HepG2 (cell line): ENCODE data around the gene EGFR. TPM values are rescaled to one million over a fixed set of nuclear protein-coding genes. Genes with fewer than 3 reads are reported as not detected.

ENCODE experiments used
- ATAC-seq: fragments of 200-7000 bp; cut with Tn5 transposase; 3 replicates; pipeline ENCODE4 v1.9.1; 2020; ENCODE audit warnings: mild to moderate bottlenecking, moderate library complexity
- BruUV-seq: library from RNA; stranded (reverse); fragments of 400-500 nt; replicated peaks from 2 replicates; lab custom pipeline; 2021; lab: Mats Ljungman, UMichigan
- CTCF ChIA-PET: fragments of 300-600 bp; formaldehyde crosslinking; extraction: SDS; loops from one replicate; lab custom pipeline; 2021; ENCODE audit warnings: low total read pairs, inconsistent platforms, low intra/inter-chr PET ratio; lab: Yijun Ruan, JAX
- POLR2A ChIA-PET: fragments of 350-600 bp; sonication (Branson Sonifier 250); formaldehyde crosslinking; loops from one replicate; lab custom pipeline; 2020; ENCODE audit warnings: antibody characterized with exemption, inconsistent platforms; lab: Yijun Ruan, JAX
- DNase-seq: peaks from one replicate; pipeline ENCODE4 v3.0.0-alpha.2; 2015; ENCODE audit warnings: low spot score
- FAIRE-seq: peaks from 3 replicates; lab custom pipeline; 2011; peaks lifted over from hg19 to GRCh38; lab: Jason Lieb, UNC
- H2AFZ ChIP-seq: one replicate; pipeline ENCODE4 v1.6.1; 2011; ENCODE audit warnings: low read length, inconsistent platforms
- H3K27ac ChIP-seq: fragments of 300-600 bp; 3 replicates; pipeline ENCODE4 v1.8.0; 2011; ENCODE audit warnings: mixed run types, mild to moderate bottlenecking, mixed read lengths, low read length, inconsistent platforms; ENCODE audit not compliant: insufficient read depth; ENCODE audit errors: extremely low read length
- H3K27me3 ChIP-seq, 2 experiments: fragments of 200-600 bp in 1 of 2; 2 replicates in 1 of 2; 3 replicates in 1 of 2; pipeline versions ENCODE4 v1.6.0 to v1.8.0; 2011; ENCODE audit warnings: low read length in 2 of 2, mild to moderate bottlenecking in 2 of 2, moderate library complexity in 2 of 2, inconsistent platforms in 1 of 2; ENCODE audit not compliant: insufficient read depth in 2 of 2, control insufficient read depth in 1 of 2
- H3K36me3 ChIP-seq, 2 experiments: fragments of 200-600 bp in 1 of 2; replicated peaks in 1 of 2; 2 replicates in 1 of 2; 3 replicates in 1 of 2; pipeline versions ENCODE4 v1.5.1 to v1.8.0; 2011; ENCODE audit warnings: low read length in 2 of 2, inconsistent platforms in 1 of 2; ENCODE audit not compliant: insufficient read depth in 2 of 2, control insufficient read depth in 1 of 2
- H3K4me1 ChIP-seq: 2 replicates; pipeline ENCODE4 v1.5.1; 2012; ENCODE audit warnings: low read length, inconsistent platforms; ENCODE audit not compliant: insufficient read depth
- H3K4me2 ChIP-seq: 2 replicates; pipeline ENCODE4 v1.6.0; 2011; ENCODE audit warnings: low read depth, low read length, inconsistent platforms
- H3K4me3 ChIP-seq, 3 experiments: fragments of 200-600 bp in 1 of 3; sonication (generic), shearing (Covaris generic) in 1 of 3; replicated peaks in 1 of 3; 2 replicates each; pipeline ENCODE4 v1.5.1; 2011 to 2016; ENCODE audit warnings: low read length in 3 of 3, inconsistent platforms in 2 of 3, low read depth in 2 of 3, mild to moderate bottlenecking in 2 of 3, control low read depth in 1 of 3, mixed read lengths in 1 of 3; ENCODE audit not compliant: insufficient read depth in 1 of 3
- H3K79me2 ChIP-seq: one replicate; pipeline ENCODE4 v1.6.1; 2011; ENCODE audit warnings: low read length, inconsistent platforms; ENCODE audit not compliant: insufficient read depth
- H3K9ac ChIP-seq: 2 replicates; pipeline ENCODE4 v1.6.0; 2011; ENCODE audit warnings: mild to moderate bottlenecking, low read depth, low read length, inconsistent platforms; ENCODE audit not compliant: insufficient read depth
- H3K9me3 ChIP-seq: 2 replicates; pipeline ENCODE4 v1.5.1; 2012; ENCODE audit warnings: mild to moderate bottlenecking, low read length
- H4K20me1 ChIP-seq: 2 replicates; pipeline ENCODE4 v1.6.0; 2011; ENCODE audit warnings: inconsistent platforms, mild to moderate bottlenecking, low read length, moderate library complexity; ENCODE audit not compliant: insufficient read depth
- FOSL2 ChIP-seq: sonication (generic); formaldehyde crosslinking; IDR thresholded peaks from 2 replicates; pipeline ENCODE4 v1.4.0; 2020; ENCODE audit warnings: missing genetic modification reagents
- STAG1 ChIP-seq: sonication (generic); formaldehyde crosslinking; IDR thresholded peaks from 2 replicates; pipeline ENCODE4 v1.4.0; 2020; ENCODE audit warnings: missing genetic modification reagents
- ZNF44 ChIP-seq: sonication (generic); formaldehyde crosslinking; IDR thresholded peaks from 2 replicates; pipeline ENCODE4 v1.5.1; 2020; ENCODE audit warnings: mild to moderate bottlenecking, missing genetic modification reagents
- whole genome bisulfite sequencing: methylation state at CpG from one replicate; pipeline ENCODE4 v1.1.6; 2017; ENCODE audit warnings: low lambda C conversion rate; 5-methylcytosine and 5-hydroxymethylcytosine counted together
- in situ Hi-C: cut with HindIII; loops from 2 replicates; pipeline ENCODE4 v1.10.0; 2017; ENCODE audit warnings: low pct_unique_long_range_greater_than_20kb; ENCODE audit not compliant: extremely low pct_ligation_motif_present
- intact Hi-C: fragments of 100-400 bp; cut with micrococcal nuclease; formaldehyde crosslinking; loops from one replicate; pipeline ENCODE4 v1.10.0; 2022; ENCODE audit not compliant: unreplicated experiment
- polyA plus RNA-seq, 8 experiments: library from polyadenylated mRNA; depleted of rRNA in 3 of 8; stranded (reverse) in 7 of 8; unstranded in 1 of 8; fragments of >200 nt; fragmentation: Illumina TruSeq in 4 of 8; extraction: Trizol in 4 of 8; gene quantifications; 2 replicates each; pipeline versions ENCODE4 v1.2.1 to v1.2.3, GENCODE V29; 2011 to 2016; ENCODE audit warnings: low read depth in 4 of 8, missing spikeins in 1 of 8, mixed read lengths in 1 of 8; ENCODE audit not compliant: insufficient read depth in 1 of 8
- total RNA-seq, 5 experiments: library from RNA; depleted of rRNA; stranded (reverse); fragments of >200 nt; fragmentation: Illumina TruSeq; extraction: Trizol; gene quantifications; 2 replicates each; pipeline ENCODE4 v1.2.3, GENCODE V29; 2016; ENCODE audit warnings: low read depth in 1 of 5
- TF ChIP-seq, protein P1 (sequence below): sonication (generic); formaldehyde crosslinking; IDR thresholded peaks from 2 replicates; pipeline ENCODE4 v1.4.0; 2020; ENCODE audit warnings: missing genetic modification reagents, borderline replicate concordance

Gene EGFR
- total and polyA plus RNA-seq, 2 of the 13 experiments (the other 11 are each of a cell fraction or from before 2014, with no cell fraction given): 7.0 to 10.0 TPM

- H3K79me2 ChIP-seq: no peaks in the 10 kb centered on the region
- peaks cover 17% of the 10 kb centered on the region for H3K4me1 ChIP-seq
- no peak overlapping the region for H3K9ac ChIP-seq
- no peak overlapping the region for H3K27ac ChIP-seq
- TF ChIP-seq STAG1 (CRISPR knock-in tag) (peak; percentile 34), ZNF44 (no peak)
- in situ Hi-C loops (no loop called here), intact Hi-C loops (no loop called here)
- no peaks in the 10 kb centered on the region for H3K27me3 ChIP-seq
- FAIRE-seq (no peak), DNase-seq (no peak), ATAC-seq (no peak)
- WGBS: 59% methylated on average over 5 of the region's 5 CpGs
- no TSS peak for BruUV-seq
- POLR2A ChIA-PET: no interaction called here
- CTCF ChIA-PET: no interaction called here
- no peak overlapping the region for H3K4me2 ChIP-seq
- H2AFZ ChIP-seq: no peak overlapping the region
- no peaks in the 10 kb centered on the region for H4K20me1 ChIP-seq
- no peaks in the 10 kb centered on the region for H3K36me3 ChIP-seq
- H3K9me3 ChIP-seq: no peaks in the 10 kb centered on the region
- no peak overlapping the region for H3K4me3 ChIP-seq
These were observed 31.5 kb downstream of the EGFR start for GRCh38 chr7:55050281-55050680.

DNA sequence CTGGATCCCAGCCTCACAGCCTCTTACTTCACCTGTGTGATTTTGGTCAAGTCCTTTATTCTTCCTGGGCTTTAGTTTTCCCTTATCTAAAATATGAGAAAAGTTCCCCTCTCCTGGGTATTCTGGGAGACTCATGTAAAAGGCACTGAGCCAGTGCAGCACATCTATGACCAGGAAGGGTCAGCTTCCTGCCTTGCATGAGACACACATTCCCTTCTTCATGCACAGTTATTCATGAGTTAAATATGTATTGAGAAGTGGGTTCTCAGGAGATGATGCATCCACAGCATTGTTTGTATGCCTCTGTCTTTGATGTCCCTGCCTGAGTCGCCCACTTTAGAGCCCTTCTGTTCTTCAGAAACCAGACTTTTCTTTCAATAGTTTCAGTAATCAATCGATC lies 33.3 kb downstream of the EGFR start:
- H3K4me3 ChIP-seq: no peak overlapping the region
- BruUV-seq: no TSS peak
- no peaks in the 10 kb centered on the region for H3K36me3 ChIP-seq
- ChIA-PET POLR2A (no interaction called here), CTCF (no interaction called here)
- no peak overlapping the region for H2AFZ ChIP-seq
- no peaks in the 10 kb centered on the region for H3K9me3 ChIP-seq
- no peaks in the 10 kb centered on the region for H4K20me1 ChIP-seq
- no peak overlapping the region for H3K27ac ChIP-seq
- H3K9ac ChIP-seq: no peak overlapping the region
- WGBS: 36% methylated on average over 2 of the region's 2 CpGs
- FAIRE-seq: no peak
- 0 out of 2 replicates have a peak, but pooled peaks have one; percentile 11 for TF ChIP-seq FOSL2 (CRISPR knock-in tag)
- TF ChIP-seq, protein P1, sequence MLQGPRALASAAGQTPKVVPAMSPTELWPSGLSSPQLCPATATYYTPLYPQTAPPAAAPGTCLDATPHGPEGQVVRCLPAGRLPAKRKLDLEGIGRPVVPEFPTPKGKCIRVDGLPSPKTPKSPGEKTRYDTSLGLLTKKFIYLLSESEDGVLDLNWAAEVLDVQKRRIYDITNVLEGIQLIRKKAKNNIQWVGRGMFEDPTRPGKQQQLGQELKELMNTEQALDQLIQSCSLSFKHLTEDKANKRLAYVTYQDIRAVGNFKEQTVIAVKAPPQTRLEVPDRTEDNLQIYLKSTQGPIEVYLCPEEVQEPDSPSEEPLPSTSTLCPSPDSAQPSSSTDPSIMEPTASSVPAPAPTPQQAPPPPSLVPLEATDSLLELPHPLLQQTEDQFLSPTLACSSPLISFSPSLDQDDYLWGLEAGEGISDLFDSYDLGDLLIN (CRISPR knock-in tag): no peak
- H3K4me1 ChIP-seq: peaks cover 26% of the 10 kb centered on the region
- no peak for DNase-seq
- no peak overlapping the region for H3K4me2 ChIP-seq
- in situ Hi-C loops (no loop called here), intact Hi-C loops (no loop called here)
- no peaks in the 10 kb centered on the region for H3K79me2 ChIP-seq
- ATAC-seq: no peak
- no peaks in the 10 kb centered on the region for H3K27me3 ChIP-seq
